ENCODE results near the gene AK3.
A peak's percentile ranks its signal among the peaks of the same experiment; 100 is the strongest.
"Not testable (repeated sequence)": the region's sequence is repeated elsewhere in the genome, so short reads cannot be mapped to it uniquely, and the experiment has no call there.

AK3 gene

GRCh38 chr9:4740638-4741364 lies at the start of gene AK3:
TSS of gene AK3 (minus strand) at chr9:4741202. CDS start at chr9:4741087, 115 bp downstream.
- DNase-seq (ENCODE audit: low read depth), result peak; percentile 78

GRCh38 chr9:4788703-4789102 lies 47.7 kb upstream of the AK3 start:
- DNase-seq (ENCODE audit: low read depth), result no peak

DNA sequence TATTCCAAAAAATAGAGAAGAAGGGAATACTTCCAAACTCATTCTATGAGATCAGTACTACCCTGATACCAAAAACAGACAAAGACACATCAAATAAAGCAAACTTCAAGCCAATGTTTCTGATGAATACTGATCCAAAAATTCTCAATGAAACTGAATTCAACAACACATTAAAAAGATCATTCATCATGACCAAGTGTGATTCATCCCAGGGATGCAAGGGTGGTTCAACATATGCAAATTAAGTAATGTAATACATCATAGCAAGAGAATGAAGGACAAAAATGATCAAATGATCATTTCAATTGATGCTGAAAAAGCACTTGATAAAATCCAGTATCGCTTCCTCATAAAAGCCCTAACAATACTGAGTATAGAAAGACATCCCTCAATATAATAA lies 46.9 kb upstream of the AK3 start:
- DNase-seq (ENCODE audit: low read depth), result no peak

DNA sequence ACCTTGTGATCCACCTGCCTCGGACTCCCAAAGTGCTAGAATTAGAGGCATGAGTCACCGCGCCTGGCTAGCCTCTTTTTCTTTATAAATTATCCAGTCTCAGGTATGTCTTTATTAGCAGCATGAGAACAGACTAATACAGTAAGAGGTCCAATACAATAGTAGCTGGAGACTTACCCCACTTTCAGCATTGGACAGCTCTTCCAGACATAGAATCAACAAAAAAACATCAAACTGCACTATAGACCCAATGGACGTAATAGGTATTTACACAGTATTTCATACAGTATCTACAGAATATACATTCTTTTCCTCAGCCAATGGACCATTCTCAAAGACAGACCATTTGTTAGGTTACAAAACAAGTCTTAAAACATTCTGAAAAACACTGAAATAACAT lies 45.6 kb upstream of the AK3 start:
- DNase-seq (ENCODE audit: low read depth), result no peak

DNA sequence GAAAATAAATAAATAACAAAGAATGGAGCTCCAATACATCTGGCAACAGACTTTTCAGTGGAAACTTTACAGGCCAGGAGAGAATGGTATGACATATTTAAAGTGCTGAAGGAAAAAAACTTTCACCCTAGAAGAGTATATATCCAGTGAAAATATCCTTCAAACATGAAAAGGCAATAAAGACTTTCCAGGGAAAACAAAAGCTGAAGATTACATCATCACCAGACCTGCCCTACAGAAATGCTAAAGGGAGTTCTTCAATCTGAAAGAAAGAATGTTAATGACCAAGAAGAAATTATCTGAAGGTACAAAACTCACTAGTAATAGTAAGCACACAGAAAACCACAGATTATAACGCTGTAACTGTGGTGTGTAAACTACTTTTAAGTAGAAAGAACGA lies 43.4 kb upstream of the AK3 start:
- DNase-seq (ENCODE audit: low read depth), result no peak

- not testable (repeated sequence) for DNase-seq (ENCODE audit: low read depth)
These were observed 42.2 kb upstream of the AK3 start for GRCh38 chr9:4783191-4783590.

DNA sequence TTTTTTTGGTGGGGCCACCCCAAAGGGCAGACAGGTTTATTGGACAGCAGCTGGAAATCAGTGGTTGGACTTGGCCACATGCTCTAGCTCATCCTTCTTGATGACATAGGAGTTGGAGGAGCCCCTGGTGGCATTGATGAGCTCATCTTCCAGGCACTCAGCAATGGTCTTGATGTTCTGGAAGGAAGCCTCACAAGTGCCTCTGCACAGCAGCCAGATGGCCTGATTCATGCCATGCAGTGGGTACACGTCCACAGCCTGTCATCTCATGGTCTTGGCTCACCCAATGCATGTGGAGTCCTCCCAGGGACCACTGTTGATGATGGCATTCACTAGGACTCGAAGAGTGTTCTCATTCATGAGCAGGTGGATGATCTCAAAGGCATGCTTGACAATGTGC lies 40.4 kb upstream of the AK3 start:
- no peak for DNase-seq (ENCODE audit: low read depth)

DNA sequence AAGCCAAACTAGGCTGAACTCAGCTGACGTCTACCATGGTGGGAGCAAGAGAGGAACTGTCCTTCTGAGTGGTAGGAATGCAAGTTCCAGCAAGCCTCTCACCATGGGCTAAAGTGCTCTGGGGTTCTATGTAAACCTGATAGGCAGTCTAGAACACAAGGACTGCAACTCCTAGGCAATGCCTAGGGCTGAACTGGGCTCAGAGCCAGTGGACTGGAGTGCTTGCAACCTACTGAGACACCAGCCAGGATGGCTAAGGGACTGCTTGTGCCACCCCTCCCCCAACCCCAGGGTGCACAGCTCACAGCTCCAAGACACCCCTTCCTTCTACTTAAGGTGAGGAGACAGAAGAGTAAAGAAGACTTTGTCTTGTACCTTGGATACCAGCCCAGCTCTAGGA lies 39.6 kb upstream of the AK3 start:
- DNase-seq (ENCODE audit: low read depth), result no peak

GRCh38 chr9:4774958-4775357 lies 34.0 kb upstream of the AK3 start:
- not testable (repeated sequence) for DNase-seq (ENCODE audit: low read depth)

DNA sequence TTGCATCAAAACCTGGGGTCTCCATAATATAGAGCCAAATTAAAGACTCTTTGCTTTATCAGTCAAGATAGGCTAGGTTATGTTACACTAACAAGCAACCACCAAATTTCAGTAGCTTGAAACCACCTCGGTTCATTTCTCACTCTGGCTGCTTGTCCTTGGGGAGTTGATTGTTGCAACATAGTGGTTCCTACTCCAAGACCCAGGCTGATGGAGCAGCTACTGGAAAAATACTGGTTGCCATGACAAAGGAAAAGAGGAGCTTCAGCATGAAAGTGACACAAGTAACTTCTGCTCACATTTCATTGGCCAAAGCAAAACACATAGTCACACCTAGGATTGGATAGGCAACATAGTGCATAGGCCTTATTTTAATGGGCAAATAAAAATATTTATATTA lies 33.2 kb upstream of the AK3 start:
- DNase-seq (ENCODE audit: low read depth), result no peak

- DNase-seq (ENCODE audit: low read depth), result no peak
These were observed 30.8 kb upstream of the AK3 start for GRCh38 chr9:4771788-4772187.

DNA sequence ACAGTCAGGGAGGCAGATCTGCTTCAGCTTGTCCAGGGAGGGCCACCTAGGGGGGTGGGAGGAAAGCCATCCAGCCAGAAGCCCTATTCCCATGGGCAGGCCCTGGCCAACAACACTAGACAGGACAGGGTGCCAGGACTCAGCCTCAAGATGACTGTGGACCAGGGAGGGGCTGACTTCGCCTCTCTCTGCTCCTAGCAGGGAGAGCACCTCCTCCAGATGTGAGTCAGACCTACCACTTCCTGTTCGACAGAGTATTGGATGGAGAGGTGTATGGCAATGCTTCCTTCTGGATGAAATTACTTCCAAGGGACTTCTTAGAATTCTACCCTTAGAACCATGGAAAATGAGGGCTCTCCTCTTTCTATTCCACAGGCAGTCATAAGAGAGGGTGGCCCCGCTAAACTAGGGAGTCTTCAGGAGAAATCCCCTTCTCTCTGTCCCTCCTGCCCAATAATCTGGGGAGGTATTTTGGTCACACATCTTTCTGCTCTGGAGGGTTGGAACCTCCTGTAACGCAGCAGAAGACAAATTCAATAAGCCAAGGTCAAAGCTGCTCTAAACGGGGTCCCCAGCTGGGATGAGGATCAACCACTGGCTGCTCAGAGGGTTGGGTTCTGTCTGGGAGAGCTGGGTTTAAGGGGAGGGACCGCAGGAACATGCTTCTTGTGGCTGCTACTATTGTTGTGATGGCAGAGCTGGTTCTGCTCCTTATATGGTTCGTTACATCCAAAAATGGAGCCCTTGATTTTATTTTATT lies 28.5 kb upstream of the AK3 start:
- no peak for DNase-seq (ENCODE audit: low read depth)

DNA sequence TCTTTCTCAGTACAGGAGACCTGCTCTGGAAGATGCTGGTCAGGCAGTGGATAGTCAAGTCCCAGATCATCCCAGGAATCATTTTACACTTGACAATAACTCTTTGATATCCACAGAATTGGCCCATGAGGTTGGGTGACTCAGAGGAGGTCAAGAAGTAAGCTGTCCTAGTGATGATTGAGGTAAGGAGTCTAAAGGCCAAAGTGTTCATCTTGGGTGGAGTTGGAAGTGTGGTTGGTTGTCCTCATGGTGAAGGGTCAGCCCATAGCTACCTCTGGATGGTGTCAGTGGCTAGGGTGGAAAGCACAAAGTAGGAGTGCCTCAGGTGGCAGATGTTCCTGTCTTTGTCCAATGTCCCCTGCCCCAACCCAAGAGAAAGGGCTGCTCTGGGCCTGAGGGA lies 27.7 kb upstream of the AK3 start:
- DNase-seq (ENCODE audit: low read depth), result no peak

GRCh38 chr9:4764033-4764432 lies 23.0 kb upstream of the AK3 start:
- DNase-seq (ENCODE audit: low read depth), result no peak

GRCh38 chr9:4762886-4763541 lies 22.0 kb upstream of the AK3 start:
- no peak for DNase-seq (ENCODE audit: low read depth)

DNA sequence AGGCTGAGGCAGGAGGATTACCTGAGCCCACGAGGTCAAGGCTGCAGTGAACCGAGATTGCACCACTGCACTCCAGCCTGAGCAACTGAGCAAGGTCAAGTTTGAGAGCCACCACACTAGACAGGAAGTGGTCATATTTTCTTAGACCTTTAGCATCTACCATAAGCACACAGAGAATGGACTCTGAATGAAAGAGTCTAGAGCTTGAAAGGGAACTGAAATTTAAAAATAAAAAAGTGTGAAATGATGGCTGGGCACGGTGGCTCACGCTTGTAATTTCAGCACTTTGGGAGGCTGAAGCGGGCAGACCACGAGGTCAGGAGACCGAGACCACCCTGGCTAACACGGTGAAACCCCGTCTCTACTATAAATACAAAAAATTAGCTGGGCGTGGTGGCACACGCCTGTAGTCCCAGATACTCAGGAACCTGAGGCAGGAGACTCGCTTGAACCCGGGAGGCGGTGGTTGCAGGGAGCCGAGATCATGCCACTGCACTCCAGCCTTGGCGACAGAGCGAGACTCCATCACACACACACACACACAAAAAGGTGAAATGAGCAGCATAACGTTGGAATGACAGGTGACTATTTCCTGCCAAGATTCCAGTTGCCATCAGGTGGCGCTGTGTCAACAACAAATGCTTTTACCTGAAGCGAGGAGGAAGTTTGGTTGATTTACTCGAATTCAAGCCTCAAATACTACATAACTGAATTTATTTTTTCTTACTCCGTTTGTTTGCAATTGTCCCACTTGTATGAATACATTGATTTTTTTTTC lies 21.3 kb upstream of the AK3 start:
- DNase-seq (ENCODE audit: low read depth), result peak; percentile 46

GRCh38 chr9:4760122-4760521 lies 19.1 kb upstream of the AK3 start:
- no peak for DNase-seq (ENCODE audit: low read depth)

- DNase-seq (ENCODE audit: low read depth), result no peak
These were observed 15.4 kb upstream of the AK3 start for GRCh38 chr9:4756420-4756819.

DNA sequence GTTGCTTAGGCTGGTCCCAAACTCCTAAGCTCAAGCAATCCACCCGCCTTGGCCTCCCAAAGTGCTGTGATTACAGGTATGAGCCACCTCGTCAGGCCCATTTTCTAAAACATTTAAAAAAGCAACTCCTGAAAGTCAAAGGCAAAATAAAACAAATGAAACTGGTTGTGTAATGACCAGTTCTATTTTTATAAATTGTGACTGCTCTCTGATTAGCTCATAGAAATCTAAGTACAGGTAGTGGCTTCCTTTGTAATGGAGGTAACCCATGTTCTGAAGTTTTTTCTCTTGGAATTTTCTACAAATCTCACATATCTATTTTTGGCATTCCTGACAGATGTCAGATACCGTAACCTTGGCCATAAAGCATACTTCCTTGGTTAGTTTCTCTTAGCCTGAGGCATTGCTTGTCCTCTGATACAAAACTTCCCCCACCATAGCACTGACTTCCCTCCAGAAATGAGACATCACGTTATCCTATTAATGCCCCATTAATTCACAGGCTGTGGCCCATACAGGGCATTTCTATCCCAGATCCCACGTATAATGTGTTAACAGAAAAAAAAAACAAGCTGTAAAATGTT lies 14.1 kb upstream of the AK3 start:
- DNase-seq (ENCODE audit: low read depth), result no peak

DNA sequence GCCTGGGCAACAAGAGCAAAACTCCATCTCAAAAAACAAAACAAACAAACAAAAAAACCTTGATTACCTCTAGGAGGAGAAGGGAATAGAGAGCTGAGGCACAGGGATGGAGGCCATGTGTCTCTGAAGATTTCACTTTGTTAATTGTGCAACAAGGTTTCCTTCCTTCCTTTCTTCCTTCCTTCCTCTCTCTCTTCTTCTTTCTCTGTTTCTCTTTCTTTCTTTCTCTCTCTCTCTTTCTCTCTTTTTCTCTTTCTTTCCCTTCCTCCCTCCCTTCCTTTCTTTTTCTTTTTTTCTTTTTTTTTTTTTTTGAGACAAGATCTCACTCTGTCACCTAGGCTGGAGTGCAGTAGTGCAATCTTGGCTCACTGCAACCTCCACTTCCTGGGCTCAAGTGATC lies 13.5 kb upstream of the AK3 start:
- DNase-seq (ENCODE audit: low read depth), result not testable (repeated sequence)

DNA sequence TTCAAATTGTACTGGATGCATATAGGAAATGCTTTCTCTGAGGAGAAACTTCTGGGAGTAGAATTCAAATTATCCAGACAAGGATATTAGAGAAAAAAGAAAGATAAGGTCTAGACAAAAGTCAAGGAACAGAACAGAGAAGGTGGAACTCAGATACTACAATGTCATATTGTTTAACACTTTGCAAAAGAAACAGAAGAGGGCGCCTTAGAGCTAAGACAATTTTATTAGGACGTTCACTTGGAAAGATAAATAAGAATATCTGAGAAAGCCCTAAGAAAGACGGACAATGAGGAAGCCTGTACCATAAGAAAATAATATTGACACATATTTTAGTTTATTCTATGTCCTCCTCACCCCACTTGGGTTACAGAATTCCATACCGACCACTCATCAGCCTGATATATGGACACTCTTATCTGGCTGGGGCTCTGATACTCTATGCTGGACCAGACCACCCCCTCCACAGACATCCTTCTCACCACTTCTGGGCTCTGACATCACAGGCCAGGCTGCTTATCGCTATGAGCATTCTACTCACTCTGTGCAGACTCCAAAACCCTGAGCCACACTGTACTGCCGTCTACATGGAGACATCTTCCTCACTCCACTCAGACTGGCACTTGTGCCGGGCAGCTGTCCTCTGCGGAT lies 9.1 kb upstream of the AK3 start:
- no peak for DNase-seq (ENCODE audit: low read depth)

DNA sequence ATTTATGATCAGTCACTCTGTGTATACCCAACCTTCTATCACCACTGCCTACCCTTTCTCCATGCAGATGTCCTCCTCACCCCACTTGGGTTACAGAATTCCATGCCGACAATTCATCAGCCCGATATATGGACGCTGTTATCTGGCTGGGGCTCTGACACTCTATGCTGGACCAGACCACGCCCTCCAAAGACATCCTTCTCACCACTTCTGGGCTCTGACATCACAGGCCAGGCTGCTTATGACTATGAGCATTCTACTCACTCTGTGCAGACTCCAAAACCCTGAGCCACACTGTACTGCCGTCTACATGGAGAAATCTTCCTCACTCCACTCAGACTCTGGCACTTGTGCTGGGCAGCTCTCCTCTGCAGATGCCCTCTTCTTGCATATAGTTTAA lies 7.6 kb upstream of the AK3 start:
- DNase-seq (ENCODE audit: low read depth), result no peak
